Panc1 (cell line): ENCODE measurements around the gene CD4. TPM values are rescaled to one million over a fixed set of nuclear protein-coding genes. Genes with fewer than 3 reads are reported as not detected.

Experiments
- ATAC-seq: fragments of 200-7000 bp; cut with Tn5 transposase; 2 replicates; pipeline ENCODE4 v1.9.1; 2020; ENCODE audit warnings: mild to moderate bottlenecking, moderate library complexity
- BruUV-seq: library from RNA; stranded (reverse); fragments of 400-500 nt; replicated peaks from 2 replicates; lab custom pipeline; 2021; lab: Mats Ljungman, UMichigan
- CTCF ChIA-PET: fragments of 300-600 bp; sonication (Branson Sonifier 250); formaldehyde crosslinking; loops from one replicate; lab custom pipeline; 2022; ENCODE audit warnings: antibody characterized with exemption; lab: Charles Lee
- POLR2A ChIA-PET: fragments of 300-600 bp; sonication (Branson Sonifier 250); formaldehyde crosslinking; loops from one replicate; lab custom pipeline; 2022; ENCODE audit warnings: antibody characterized with exemption; lab: Charles Lee
- DNase-seq: peaks from one replicate; pipeline ENCODE4 v3.0.0-alpha.2; 2010; ENCODE audit warnings: low read depth, low spot score
- H3K27ac ChIP-seq: 2 replicates; pipeline ENCODE4 v1.5.1; 2011; ENCODE audit warnings: mild to moderate bottlenecking, low read length, inconsistent platforms
- H3K27me3 ChIP-seq: fragments of 200-500 bp; sonication (Bioruptor generic); 2 replicates; pipeline ENCODE4 v1.6.0; 2014; ENCODE audit warnings: low read length, inconsistent platforms; ENCODE audit not compliant: control insufficient read depth, insufficient read depth
- H3K36me3 ChIP-seq: fragments of 200-500 bp; sonication (Bioruptor generic); 2 replicates; pipeline ENCODE4 v1.5.1; 2014; ENCODE audit warnings: inconsistent platforms, mild to moderate bottlenecking, low read length, moderate library complexity; ENCODE audit not compliant: control insufficient read depth, insufficient read depth
- H3K4me1 ChIP-seq: 2 replicates; pipeline ENCODE4 v1.5.1; 2011; ENCODE audit warnings: inconsistent platforms, mild to moderate bottlenecking, low read length, moderate library complexity; ENCODE audit not compliant: control insufficient read depth, insufficient read depth
- H3K4me3 ChIP-seq, 2 experiments: 2 replicates each; pipeline ENCODE4 v1.5.1; 2011 to 2012; ENCODE audit warnings: low read depth in 2 of 2, low read length in 2 of 2, mild to moderate bottlenecking in 2 of 2, inconsistent platforms in 1 of 2, moderate library complexity in 1 of 2
- H3K9me3 ChIP-seq: fragments of 200-500 bp; sonication (Bioruptor generic); 2 replicates; pipeline ENCODE4 v1.5.1; 2014; ENCODE audit warnings: low read depth, mild to moderate bottlenecking, inconsistent platforms, low read length, moderate library complexity; ENCODE audit not compliant: control insufficient read depth, insufficient read depth
- POLR2AphosphoS5 ChIP-seq: IDR thresholded peaks from 2 replicates; pipeline ENCODE4 v1.6.1; 2012; ENCODE audit warnings: mild to moderate bottlenecking, low read depth, low read length, moderate library complexity
- SIN3A ChIP-seq: IDR thresholded peaks from 2 replicates; pipeline ENCODE4 v1.6.1; 2012; ENCODE audit warnings: low read depth, mild to moderate bottlenecking, low read length, moderate library complexity, borderline replicate concordance; ENCODE audit not compliant: insufficient read depth
- TCF7L2 ChIP-seq: IDR thresholded peaks from 2 replicates; pipeline ENCODE4 v1.6.1; 2011; ENCODE audit warnings: mild to moderate bottlenecking, low read depth, low read length, inconsistent platforms
- in situ Hi-C: cut with HindIII; loops from 2 replicates; pipeline ENCODE4 v1.10.0; 2016; ENCODE audit warnings: low sequenced_read_pairs, low pct_unique_long_range_greater_than_20kb
- intact Hi-C: fragments of 100-400 bp; cut with micrococcal nuclease; formaldehyde crosslinking; loops from one replicate; pipeline ENCODE4 v1.10.0; 2022; ENCODE audit not compliant: unreplicated experiment
- total RNA-seq: library from RNA; stranded (reverse); gene quantifications from one replicate; pipeline ENCODE4 v1.2.1, GENCODE V29; 2021; ENCODE audit not compliant: unreplicated experiment
- TF ChIP-seq, protein P1 (sequence below), 2 experiments: IDR thresholded peaks; 2 replicates each; pipeline ENCODE4 v1.6.1; 2011 to 2012; ENCODE audit warnings: low read depth in 2 of 2, control low read depth in 1 of 2, low read length in 1 of 2, mild to moderate bottlenecking in 1 of 2, moderate library complexity in 1 of 2; ENCODE audit not compliant: insufficient read depth in 1 of 2
- TF ChIP-seq, protein P2 (sequence below): fragments of 450-650 bp; IDR thresholded peaks from 2 replicates; pipeline ENCODE4 v1.5.1; 2017; ENCODE audit warnings: mild to moderate bottlenecking

CD4 gene
- total RNA-seq, 1 experiment from 2014 or later = 0.23 TPM

DNA sequence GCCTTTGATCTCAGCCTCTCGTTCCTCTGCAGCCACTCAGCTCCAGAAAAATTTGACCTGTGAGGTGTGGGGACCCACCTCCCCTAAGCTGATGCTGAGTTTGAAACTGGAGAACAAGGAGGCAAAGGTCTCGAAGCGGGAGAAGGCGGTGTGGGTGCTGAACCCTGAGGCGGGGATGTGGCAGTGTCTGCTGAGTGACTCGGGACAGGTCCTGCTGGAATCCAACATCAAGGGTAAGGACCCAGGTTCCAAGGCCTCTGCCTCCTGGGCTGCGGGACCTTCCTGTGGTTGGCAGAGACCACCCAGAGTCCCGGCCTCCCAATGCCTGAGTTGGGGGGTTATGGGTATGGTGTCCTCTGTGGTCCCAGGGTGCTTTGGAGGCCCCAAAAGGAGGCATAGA is 27.8 kb downstream of the CD4 start:
- intact Hi-C loops (no loop called here), in situ Hi-C loops (no loop called here)
- no TSS peak for BruUV-seq
- ChIA-PET CTCF (no interaction called here), POLR2A (no interaction called here)
- H3K27ac ChIP-seq = no peak overlapping the region
- H3K36me3 ChIP-seq = no peaks in the 10 kb centered on the region
- no peak for ATAC-seq
- no peaks in the 10 kb centered on the region for H3K4me1 ChIP-seq
- no peaks in the 10 kb centered on the region for H3K27me3 ChIP-seq
- TF ChIP-seq, protein P1, sequence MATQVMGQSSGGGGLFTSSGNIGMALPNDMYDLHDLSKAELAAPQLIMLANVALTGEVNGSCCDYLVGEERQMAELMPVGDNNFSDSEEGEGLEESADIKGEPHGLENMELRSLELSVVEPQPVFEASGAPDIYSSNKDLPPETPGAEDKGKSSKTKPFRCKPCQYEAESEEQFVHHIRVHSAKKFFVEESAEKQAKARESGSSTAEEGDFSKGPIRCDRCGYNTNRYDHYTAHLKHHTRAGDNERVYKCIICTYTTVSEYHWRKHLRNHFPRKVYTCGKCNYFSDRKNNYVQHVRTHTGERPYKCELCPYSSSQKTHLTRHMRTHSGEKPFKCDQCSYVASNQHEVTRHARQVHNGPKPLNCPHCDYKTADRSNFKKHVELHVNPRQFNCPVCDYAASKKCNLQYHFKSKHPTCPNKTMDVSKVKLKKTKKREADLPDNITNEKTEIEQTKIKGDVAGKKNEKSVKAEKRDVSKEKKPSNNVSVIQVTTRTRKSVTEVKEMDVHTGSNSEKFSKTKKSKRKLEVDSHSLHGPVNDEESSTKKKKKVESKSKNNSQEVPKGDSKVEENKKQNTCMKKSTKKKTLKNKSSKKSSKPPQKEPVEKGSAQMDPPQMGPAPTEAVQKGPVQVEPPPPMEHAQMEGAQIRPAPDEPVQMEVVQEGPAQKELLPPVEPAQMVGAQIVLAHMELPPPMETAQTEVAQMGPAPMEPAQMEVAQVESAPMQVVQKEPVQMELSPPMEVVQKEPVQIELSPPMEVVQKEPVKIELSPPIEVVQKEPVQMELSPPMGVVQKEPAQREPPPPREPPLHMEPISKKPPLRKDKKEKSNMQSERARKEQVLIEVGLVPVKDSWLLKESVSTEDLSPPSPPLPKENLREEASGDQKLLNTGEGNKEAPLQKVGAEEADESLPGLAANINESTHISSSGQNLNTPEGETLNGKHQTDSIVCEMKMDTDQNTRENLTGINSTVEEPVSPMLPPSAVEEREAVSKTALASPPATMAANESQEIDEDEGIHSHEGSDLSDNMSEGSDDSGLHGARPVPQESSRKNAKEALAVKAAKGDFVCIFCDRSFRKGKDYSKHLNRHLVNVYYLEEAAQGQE (IDR thresholded peaks at IDR 0.05; ENCODE audit: insufficient read depth in 1 of 2, low read depth in 2 of 2, low read length in 1 of 2) = no peak
- no peak for TF ChIP-seq POLR2AphosphoS5
- no peaks in the 10 kb centered on the region for H3K9me3 ChIP-seq
- no peak overlapping the region for H3K4me3 ChIP-seq
- DNase-seq = no peak

DNA sequence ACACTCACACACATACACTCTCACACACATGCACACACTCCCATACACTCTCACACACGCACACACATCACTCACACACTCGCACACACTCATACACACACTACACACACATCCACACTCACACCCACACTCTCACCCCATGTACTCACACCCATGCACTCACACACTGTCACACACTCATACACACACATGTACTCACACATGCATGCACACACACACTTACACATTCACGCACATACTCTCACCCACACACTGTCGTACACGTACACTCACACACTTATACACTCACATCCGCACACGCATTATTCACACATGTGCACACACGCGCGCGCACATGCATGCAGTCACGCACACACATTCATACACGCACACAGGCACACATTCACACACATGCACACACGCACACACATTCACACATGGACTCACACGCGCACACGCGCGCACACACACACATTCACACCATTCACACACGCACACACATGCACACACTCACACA is 28.4 kb downstream of the CD4 start:
- ChIA-PET CTCF (no interaction called here), POLR2A (no interaction called here)
- Histone ChIP-seq H3K36me3 (no peaks in the 10 kb centered on the region), H3K9me3 (no peaks in the 10 kb centered on the region), H3K4me3 (no peak overlapping the region), H3K4me1 (no peaks in the 10 kb centered on the region), H3K27me3 (no peaks in the 10 kb centered on the region), H3K27ac (no peak overlapping the region)
- ATAC-seq (no peak), DNase-seq (no peak)
- intact Hi-C loops = no loop called here
- in situ Hi-C loops = no loop called here
- BruUV-seq = no TSS peak
- TF ChIP-seq, protein P1 (IDR thresholded peaks at IDR 0.05; ENCODE audit: insufficient read depth in 1 of 2, low read depth in 2 of 2, low read length in 1 of 2) = no peak
- TF ChIP-seq POLR2AphosphoS5 (no peak), SIN3A (no peak), TCF7L2 (no peak)
- TF ChIP-seq, protein P2, sequence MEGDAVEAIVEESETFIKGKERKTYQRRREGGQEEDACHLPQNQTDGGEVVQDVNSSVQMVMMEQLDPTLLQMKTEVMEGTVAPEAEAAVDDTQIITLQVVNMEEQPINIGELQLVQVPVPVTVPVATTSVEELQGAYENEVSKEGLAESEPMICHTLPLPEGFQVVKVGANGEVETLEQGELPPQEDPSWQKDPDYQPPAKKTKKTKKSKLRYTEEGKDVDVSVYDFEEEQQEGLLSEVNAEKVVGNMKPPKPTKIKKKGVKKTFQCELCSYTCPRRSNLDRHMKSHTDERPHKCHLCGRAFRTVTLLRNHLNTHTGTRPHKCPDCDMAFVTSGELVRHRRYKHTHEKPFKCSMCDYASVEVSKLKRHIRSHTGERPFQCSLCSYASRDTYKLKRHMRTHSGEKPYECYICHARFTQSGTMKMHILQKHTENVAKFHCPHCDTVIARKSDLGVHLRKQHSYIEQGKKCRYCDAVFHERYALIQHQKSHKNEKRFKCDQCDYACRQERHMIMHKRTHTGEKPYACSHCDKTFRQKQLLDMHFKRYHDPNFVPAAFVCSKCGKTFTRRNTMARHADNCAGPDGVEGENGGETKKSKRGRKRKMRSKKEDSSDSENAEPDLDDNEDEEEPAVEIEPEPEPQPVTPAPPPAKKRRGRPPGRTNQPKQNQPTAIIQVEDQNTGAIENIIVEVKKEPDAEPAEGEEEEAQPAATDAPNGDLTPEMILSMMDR = no peak
